ENCODE measurements around the gene COL6A1.
"Not testable (repeated sequence)": the region's sequence is repeated elsewhere in the genome, so short reads cannot be mapped to it uniquely, and the experiment has no call there.

The COL6A1 gene

GRCh38 chr21:45957551-45957950, 24.0 kb upstream of the COL6A1 start:
- Histone ChIP-seq H3K27me3 (no peaks in the 10 kb centered on the region), H3K27ac (no peak overlapping the region), H3K4me2 (peak overlapping the region in 3 of 11 experiments; percentile 16 to 51 (median 27); a peak in 1 of 22 replicates)

GRCh38 chr21:45957981-45958600, 23.5 kb upstream of the COL6A1 start:
- Histone ChIP-seq H3K9ac (no peak overlapping the region), H3K4me2 (peak overlapping the region in 8 of 11 experiments; percentile 0 to 51 (median 22); a peak in 6 of 22 replicates), H3K9me3 (replicated peaks in 1 of 11) (peaks cover 31 to 35% (median 34%) of the 10 kb centered on the region in 11 experiments), H3K4me1 (peaks cover 4 to 45% (median 28%) of the 10 kb centered on the region in 10 experiments; a peak in 19 of 20 replicates), H4K20me1 (no peaks in the 10 kb centered on the region), H3K36me3 (peaks cover 0 to 8% (median 0%) of the 10 kb centered on the region in 11 experiments; a peak in 2 of 22 replicates), H3K27ac (no peak overlapping the region), H3K4me3 (no peak overlapping the region), H3K27me3 (no peaks in the 10 kb centered on the region)
- no peak for TF ChIP-seq Cebpa-rat (IDR thresholded peaks at IDR 0.05)

More at GRCh38 chr21:45957551-45957950, 24.0 kb upstream of the COL6A1 start:
- Histone ChIP-seq H3K9me3 (replicated peaks in 1 of 11) (peaks cover 29 to 31% (median 30%) of the 10 kb centered on the region in 11 experiments), H3K4me3 (no peak overlapping the region), H4K20me1 (no peaks in the 10 kb centered on the region), H3K9ac (no peak overlapping the region), H3K4me1 (peaks cover 0 to 40% (median 22%) of the 10 kb centered on the region in 10 experiments; a peak in 16 of 20 replicates), H3K36me3 (peaks cover 0 to 8% (median 0%) of the 10 kb centered on the region in 11 experiments; a peak in 2 of 22 replicates)
- TF ChIP-seq Cebpa-rat (IDR thresholded peaks at IDR 0.05), result no peak

GRCh38 chr21:45959182-45959581, 22.4 kb upstream of the COL6A1 start:
- no peak overlapping the region for H3K9ac ChIP-seq
- no peaks in the 10 kb centered on the region for H3K27me3 ChIP-seq
- peaks cover 0 to 8% (median 0%) of the 10 kb centered on the region in 11 experiments; a peak in 2 of 22 replicates for H3K36me3 ChIP-seq
- no peak overlapping the region for H3K4me3 ChIP-seq
- H3K4me2 ChIP-seq, result peak overlapping the region in 7 of 11 experiments; percentile 6 to 47 (median 34); a peak in 13 of 22 replicates
- H3K4me1 ChIP-seq, result peaks cover 15 to 51% (median 39%) of the 10 kb centered on the region in 10 experiments
- no peak for TF ChIP-seq Cebpa-rat (IDR thresholded peaks at IDR 0.05)
- peaks cover 32 to 37% (median 36%) of the 10 kb centered on the region in 11 experiments for H3K9me3 ChIP-seq (replicated peaks in 1 of 11)
- no peaks in the 10 kb centered on the region for H4K20me1 ChIP-seq
- H3K27ac ChIP-seq, result no peak overlapping the region

GRCh38 chr21:45959779-45960390, 21.7 kb upstream of the COL6A1 start:
- H3K9ac ChIP-seq, result no peak overlapping the region
- H3K4me3 ChIP-seq, result no peak overlapping the region
- peaks cover 15 to 51% (median 43%) of the 10 kb centered on the region in 10 experiments for H3K4me1 ChIP-seq
- no peaks in the 10 kb centered on the region for H4K20me1 ChIP-seq
- H3K4me2 ChIP-seq, result peak overlapping the region in 7 of 11 experiments; percentile 6 to 47 (median 34); a peak in 12 of 22 replicates
- peaks cover 0 to 15% (median 4%) of the 10 kb centered on the region in 11 experiments; a peak in 6 of 22 replicates for H3K36me3 ChIP-seq
- no peak for TF ChIP-seq Cebpa-rat (IDR thresholded peaks at IDR 0.05)
- no peak overlapping the region for H3K27ac ChIP-seq
- H3K9me3 ChIP-seq (replicated peaks in 1 of 11), result peaks cover 38 to 44% (median 43%) of the 10 kb centered on the region in 11 experiments
- H3K27me3 ChIP-seq, result no peaks in the 10 kb centered on the region

- H4K20me1 ChIP-seq, H3K27ac ChIP-seq, H3K9ac ChIP-seq, H3K27me3 ChIP-seq, H3K4me2 ChIP-seq: not testable (repeated sequence)
- H3K4me1 ChIP-seq, result peaks cover 15 to 51% (median 43%) of the 10 kb centered on the region in 10 experiments
- peak overlapping the region in 2 of 10 experiments; percentile 24 to 39; a peak in 5 of 20 replicates for H3K4me3 ChIP-seq
- H3K36me3 ChIP-seq, result peaks cover 0 to 20% (median 4%) of the 10 kb centered on the region in 11 experiments; a peak in 6 of 22 replicates
- peaks cover 43 to 59% (median 54%) of the 10 kb centered on the region in 11 experiments for H3K9me3 ChIP-seq (replicated peaks in 1 of 11)
These were observed 20.2 kb upstream of the COL6A1 start for GRCh38 chr21:45961408-45961807.

- Histone ChIP-seq H3K36me3 (peaks cover 0 to 20% (median 4%) of the 10 kb centered on the region in 11 experiments; a peak in 6 of 22 replicates), H3K9me3 (replicated peaks in 1 of 11) (peaks cover 43 to 60% (median 54%) of the 10 kb centered on the region in 11 experiments), H3K27me3 (no peaks in the 10 kb centered on the region), H3K27ac (peak overlapping the region in 5 of 11 experiments; percentile 0 to 65 (median 44); a peak in 5 of 22 replicates), H4K20me1 (no peaks in the 10 kb centered on the region), H3K4me1 (peaks cover 15 to 59% (median 49%) of the 10 kb centered on the region in 10 experiments), H3K4me3 (peak overlapping the region in 3 of 10 experiments; percentile 10 to 30 (median 25); a peak in 2 of 20 replicates), H3K9ac (no peak overlapping the region), H3K4me2 (peak overlapping the region in 10 of 11 experiments; percentile 20 to 78 (median 67); a peak in 19 of 22 replicates)
- TF ChIP-seq Cebpa-rat (IDR thresholded peaks at IDR 0.05), result no peak
These were observed 18.9 kb upstream of the COL6A1 start for GRCh38 chr21:45962531-45963231.

- no peak for TF ChIP-seq Cebpa-rat (IDR thresholded peaks at IDR 0.05)
- Histone ChIP-seq H3K9me3 (replicated peaks in 1 of 11) (peaks cover 43 to 60% (median 54%) of the 10 kb centered on the region in 11 experiments), H3K4me2 (peak overlapping the region; percentile 20 to 78 (median 66)), H3K4me3 (peak overlapping the region in 4 of 10 experiments; percentile 0 to 34 (median 24); a peak in 4 of 20 replicates), H3K36me3 (peaks cover 0 to 20% (median 4%) of the 10 kb centered on the region in 11 experiments; a peak in 6 of 22 replicates), H3K9ac (peak overlapping the region in 2 of 11 experiments; percentile 4 to 27; a peak in 4 of 22 replicates), H3K27me3 (no peaks in the 10 kb centered on the region), H3K4me1 (peaks cover 15 to 56% (median 47%) of the 10 kb centered on the region in 10 experiments), H3K27ac (peak overlapping the region in 6 of 11 experiments; percentile 0 to 65 (median 52); a peak in 6 of 22 replicates), H4K20me1 (no peaks in the 10 kb centered on the region)
These were observed 18.4 kb upstream of the COL6A1 start for GRCh38 chr21:45963232-45963570.

- H3K9ac ChIP-seq, result no peak overlapping the region
- TF ChIP-seq Cebpa-rat (IDR thresholded peaks at IDR 0.05), result no peak
- H3K4me2 ChIP-seq, result peak overlapping the region in 4 of 11 experiments; percentile 63 to 78 (median 70); a peak in 4 of 22 replicates
- H4K20me1 ChIP-seq, result no peaks in the 10 kb centered on the region
- no peak overlapping the region for H3K27ac ChIP-seq
- peak overlapping the region in 6 of 10 experiments; percentile 5 to 45 (median 18); a peak in 6 of 20 replicates for H3K4me3 ChIP-seq
- peaks cover 43 to 59% (median 54%) of the 10 kb centered on the region in 11 experiments for H3K9me3 ChIP-seq (replicated peaks in 1 of 11)
- no peaks in the 10 kb centered on the region for H3K27me3 ChIP-seq
- peaks cover 0 to 20% (median 4%) of the 10 kb centered on the region in 11 experiments; a peak in 6 of 22 replicates for H3K36me3 ChIP-seq
- H3K4me1 ChIP-seq, result peaks cover 15 to 41% (median 34%) of the 10 kb centered on the region in 10 experiments
These were observed 16.9 kb upstream of the COL6A1 start for GRCh38 chr21:45964649-45965048.
